Sigmoid colon (tissue), 7 donors: ENCODE data around the gene ASTL. TPM values are rescaled to one million over a fixed set of nuclear protein-coding genes. Genes with fewer than 3 reads are reported as not detected.
A peak's percentile ranks its signal among the peaks of the same experiment; 100 is the strongest.

Experiments used
- DNase-seq: peaks from one replicate; pipeline ENCODE4 v3.0.0-alpha.2; 2019
- H3K27ac ChIP-seq, 4 donors: fragments of 200-600 bp; sonication (generic); one replicate each; pipeline ENCODE4 v1.5.1; 2016 to 2019; ENCODE audit warnings: mild to moderate bottlenecking in 1 of 4
- H3K27me3 ChIP-seq, 3 donors: fragments of 200-600 bp; sonication (generic); one replicate each; pipeline ENCODE4 v1.5.1; 2019; ENCODE audit warnings: mild to moderate bottlenecking in 1 of 3
- H3K36me3 ChIP-seq, 4 donors: fragments of 200-600 bp; sonication (generic); one replicate each; pipeline ENCODE4 v1.5.1; 2016 to 2019
- H3K4me1 ChIP-seq, 4 donors: fragments of 200-600 bp; sonication (generic); one replicate each; pipeline ENCODE4 v1.5.1; 2017 to 2019
- H3K4me3 ChIP-seq, 4 donors: fragments of 200-600 bp; sonication (generic); one replicate each; pipeline ENCODE4 v1.5.1; 2017 to 2019; ENCODE audit warnings: mild to moderate bottlenecking in 2 of 4, moderate library complexity in 1 of 4
- H3K9me3 ChIP-seq, 4 donors: fragments of 200-600 bp in 3 of 4; sonication (generic) in 3 of 4; one replicate each; pipeline versions ENCODE4 v1.5.1 to v1.6.1; 2013 to 2019
- EP300 ChIP-seq, 4 donors: sonication (generic); formaldehyde crosslinking; IDR thresholded peaks; one replicate each; pipeline ENCODE4 v1.6.1; 2017; ENCODE audit warnings: antibody characterized with exemption in 4 of 4
- POLR2A ChIP-seq, 2 donors: fragments of 450-650 bp; IDR thresholded peaks; one replicate each; pipeline ENCODE4 v1.6.1; 2016; ENCODE audit warnings: antibody characterized with exemption in 2 of 2, mild to moderate bottlenecking in 2 of 2, moderate library complexity in 2 of 2
- POLR2AphosphoS5 ChIP-seq, 4 donors: sonication (generic); formaldehyde crosslinking; IDR thresholded peaks; one replicate each; pipeline ENCODE4 v1.6.1; 2017; ENCODE audit warnings: antibody characterized with exemption in 4 of 4
- WGBS, 2 donors: extraction: QIAGEN DNeasy Blood & Tissue Kit; methylation state at CpG; one replicate each; pipeline ENCODE4 v1.1.7; 2013; 5-methylcytosine and 5-hydroxymethylcytosine counted together
- intact Hi-C: fragments of 100-400 bp; cut with DNase I; formaldehyde crosslinking; loops from one replicate; pipeline ENCODE4 v1.15.1; 2023
- polyA plus RNA-seq, 3 donors: library from polyadenylated mRNA; stranded (reverse); fragments of 200-250 nt; gene quantifications; one replicate each; pipeline ENCODE4 v1.2.3, GENCODE V29; 2013
- total RNA-seq, 4 donors: library from RNA; depleted of rRNA; stranded (reverse); fragments of >200 nt; gene quantifications; one replicate each; pipeline ENCODE4 v1.1.0, GENCODE V29; 2016
- TF ChIP-seq, protein P1 (sequence below), 4 experiments: fragments of 450-650 bp in 3 of 4; fragments of 200-600 bp in 1 of 4; IDR thresholded peaks; one replicate each; pipeline ENCODE4 v1.5.1; 2016 to 2019; ENCODE audit warnings: antibody characterized with exemption in 4 of 4, mild to moderate bottlenecking in 3 of 4, moderate library complexity in 2 of 4
- donor health status: healthy with polysubstance abuse.
- donor health status: Bipolar disorder and iron deficiency.
- donor health status: healthy.

Gene ASTL
- total and polyA plus RNA-seq, 7 donors: 0.36 TPM; not detected in 6

DNA sequence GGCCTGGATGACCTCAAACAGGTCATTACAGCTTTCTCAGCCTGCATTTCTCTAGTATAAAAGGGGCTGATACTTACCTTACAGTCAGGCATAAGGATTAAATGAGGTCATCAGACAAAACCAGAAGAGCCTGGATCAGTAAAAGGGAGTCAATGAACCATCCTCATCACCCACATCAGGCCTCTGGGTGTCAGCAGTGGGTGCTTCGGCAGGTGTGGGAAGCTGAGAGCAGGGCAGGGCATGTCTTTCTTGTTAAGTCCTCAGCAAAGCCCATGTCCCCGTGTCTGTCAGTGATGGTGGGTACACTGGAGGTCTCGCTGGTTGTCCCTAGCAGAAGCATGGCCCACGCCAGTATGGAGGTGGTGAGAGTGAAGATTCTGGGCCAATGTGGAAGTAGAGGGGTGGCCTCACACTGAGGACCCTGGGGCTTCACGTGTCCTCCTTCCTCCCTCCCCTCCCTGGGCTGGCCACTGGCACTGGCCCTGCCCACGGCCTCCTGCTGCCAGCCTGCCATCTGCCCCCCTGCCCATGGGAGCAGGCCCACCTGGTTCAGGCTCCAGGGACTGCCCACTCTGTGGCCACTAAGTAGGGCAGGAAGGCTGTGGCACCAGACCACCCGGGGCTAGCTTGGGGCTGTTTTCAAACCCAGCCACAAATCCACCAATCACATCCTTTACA, 26.3 kb downstream of the ASTL start:
- Histone ChIP-seq H3K27me3 (peaks cover 15 to 27% (median 21%) of the 10 kb centered on the region in 3 donors), H3K9me3 (no peaks in the 10 kb centered on the region), H3K4me1 (peaks cover 0 to 23% (median 15%) of the 10 kb centered on the region in 4 donors), H3K4me3 (no peak overlapping the region), H3K36me3 (no peaks in the 10 kb centered on the region), H3K27ac (no peak overlapping the region)
- intact Hi-C loops: loop anchor here (10.0 kb wide), 1 partner anchor 87 kb away; no protein-coding TSS in a partner anchor
- 88 to 90% methylated on average over 7 of the region's 7 CpGs for WGBS, 2 donors
- DNase-seq: peak; percentile 54
- TF ChIP-seq POLR2AphosphoS5 (IDR thresholded peaks at IDR 0.05): no peak
- TF ChIP-seq EP300 (IDR thresholded peaks at IDR 0.05): no peak
- TF ChIP-seq, protein P1, sequence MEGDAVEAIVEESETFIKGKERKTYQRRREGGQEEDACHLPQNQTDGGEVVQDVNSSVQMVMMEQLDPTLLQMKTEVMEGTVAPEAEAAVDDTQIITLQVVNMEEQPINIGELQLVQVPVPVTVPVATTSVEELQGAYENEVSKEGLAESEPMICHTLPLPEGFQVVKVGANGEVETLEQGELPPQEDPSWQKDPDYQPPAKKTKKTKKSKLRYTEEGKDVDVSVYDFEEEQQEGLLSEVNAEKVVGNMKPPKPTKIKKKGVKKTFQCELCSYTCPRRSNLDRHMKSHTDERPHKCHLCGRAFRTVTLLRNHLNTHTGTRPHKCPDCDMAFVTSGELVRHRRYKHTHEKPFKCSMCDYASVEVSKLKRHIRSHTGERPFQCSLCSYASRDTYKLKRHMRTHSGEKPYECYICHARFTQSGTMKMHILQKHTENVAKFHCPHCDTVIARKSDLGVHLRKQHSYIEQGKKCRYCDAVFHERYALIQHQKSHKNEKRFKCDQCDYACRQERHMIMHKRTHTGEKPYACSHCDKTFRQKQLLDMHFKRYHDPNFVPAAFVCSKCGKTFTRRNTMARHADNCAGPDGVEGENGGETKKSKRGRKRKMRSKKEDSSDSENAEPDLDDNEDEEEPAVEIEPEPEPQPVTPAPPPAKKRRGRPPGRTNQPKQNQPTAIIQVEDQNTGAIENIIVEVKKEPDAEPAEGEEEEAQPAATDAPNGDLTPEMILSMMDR (IDR thresholded peaks at IDR 0.05): no peak
- no peak for TF ChIP-seq POLR2A (IDR thresholded peaks at IDR 0.05)

DNA sequence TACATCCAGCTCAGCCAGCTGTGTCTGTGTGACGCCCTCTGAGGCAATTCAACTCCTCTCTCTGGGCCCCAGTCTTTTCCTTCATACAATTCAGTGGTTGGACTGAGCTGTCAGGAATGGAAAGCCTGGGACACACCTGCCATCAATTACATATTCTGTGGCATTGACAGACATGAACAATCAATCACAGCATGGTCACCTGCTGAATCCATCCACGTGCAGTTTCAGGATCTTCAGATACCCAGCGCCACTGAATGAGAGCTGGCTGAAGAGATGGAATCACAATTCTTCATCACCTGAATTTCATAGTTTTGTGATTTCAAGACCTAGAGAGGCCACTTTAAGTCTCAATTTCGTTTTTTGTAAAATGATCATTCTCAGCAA, 27.1 kb downstream of the ASTL start:
- H3K27me3 ChIP-seq: peaks cover 8 to 20% (median 14%) of the 10 kb centered on the region in 3 donors
- WGBS, 2 donors: 72 to 82% methylated on average over 4 of the region's 4 CpGs
- intact Hi-C loops: loop anchor here (10.0 kb wide), 1 partner anchor 86 kb away; no protein-coding TSS in a partner anchor
- H3K4me3 ChIP-seq: no peak overlapping the region
- no peaks in the 10 kb centered on the region for H3K36me3 ChIP-seq
- peak; percentile 19 for DNase-seq
- H3K4me1 ChIP-seq: peaks cover 0 to 16% (median 8%) of the 10 kb centered on the region in 4 donors
- TF ChIP-seq POLR2A (IDR thresholded peaks at IDR 0.05): no peak
- H3K27ac ChIP-seq: no peak overlapping the region
- H3K9me3 ChIP-seq: peaks cover 0 to under 1% (median 0%) of the 10 kb centered on the region in 4 donors

GRCh38 chr2:96110621-96111256, 27.6 kb downstream of the ASTL start:
- TF ChIP-seq, protein P1 (IDR thresholded peaks at IDR 0.05): no peak
- TF ChIP-seq POLR2A (IDR thresholded peaks at IDR 0.05) (no peak), EP300 (IDR thresholded peaks at IDR 0.05) (no peak), POLR2AphosphoS5 (IDR thresholded peaks at IDR 0.05) (no peak)
- Histone ChIP-seq H3K9me3 (peaks cover 0 to 6% (median 1%) of the 10 kb centered on the region in 4 donors), H3K27me3 (peaks cover 3 to 15% (median 8%) of the 10 kb centered on the region in 3 donors), H3K36me3 (no peaks in the 10 kb centered on the region), H3K27ac (no peak overlapping the region), H3K4me1 (peaks cover 0 to 11% (median 4%) of the 10 kb centered on the region in 4 donors), H3K4me3 (no peak overlapping the region)
- intact Hi-C loops: loop anchor here (10.0 kb wide), 1 partner anchor 86 kb away; no protein-coding TSS in a partner anchor
- 83 to 89% methylated on average over 13 of the region's 13 CpGs for WGBS, 2 donors
- DNase-seq: peak; percentile 56

GRCh38 chr2:96109931-96110511, 28.3 kb downstream of the ASTL start:
- Histone ChIP-seq H3K36me3 (no peaks in the 10 kb centered on the region), H3K9me3 (peaks cover 0 to 13% (median 7%) of the 10 kb centered on the region in 4 donors), H3K4me3 (no peak overlapping the region), H3K27ac (no peak overlapping the region), H3K27me3 (peaks cover 0 to 8% (median 1%) of the 10 kb centered on the region in 3 donors), H3K4me1 (peaks cover 0 to 11% (median 3%) of the 10 kb centered on the region in 4 donors)
- peak; percentile 47 for DNase-seq
- intact Hi-C loops: loop anchor here (10.0 kb wide), 1 partner anchor 85 kb away; no protein-coding TSS in a partner anchor
- no peak for TF ChIP-seq EP300 (IDR thresholded peaks at IDR 0.05)
- TF ChIP-seq POLR2AphosphoS5 (IDR thresholded peaks at IDR 0.05): no peak
- no peak for TF ChIP-seq POLR2A (IDR thresholded peaks at IDR 0.05)
- TF ChIP-seq, protein P1 (IDR thresholded peaks at IDR 0.05): no peak
- 93 to 94% methylated on average over 3 of the region's 3 CpGs for WGBS, 2 donors

DNA sequence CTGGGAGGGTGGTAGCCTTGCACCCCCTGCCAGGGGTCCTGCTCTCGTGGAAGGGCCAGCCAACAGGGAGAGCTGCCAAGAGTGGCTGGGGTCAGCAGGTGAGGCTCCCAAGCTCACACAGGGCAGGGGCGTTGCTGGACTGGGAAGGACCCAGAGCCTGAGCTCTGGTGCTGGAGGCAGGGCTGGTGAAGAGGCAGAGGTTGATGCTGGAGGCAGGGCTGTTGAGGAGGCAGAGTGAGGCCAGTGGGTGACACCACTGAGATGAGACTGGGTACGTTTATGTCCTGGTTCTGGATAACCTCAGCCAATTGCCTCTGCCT, 29.0 kb downstream of the ASTL start:
- Histone ChIP-seq H3K36me3 (no peaks in the 10 kb centered on the region), H3K9me3 (peaks cover 0 to 18% (median 7%) of the 10 kb centered on the region in 4 donors), H3K4me1 (peaks cover 0 to 11% (median 3%) of the 10 kb centered on the region in 4 donors), H3K27ac (peak overlapping the region in 2 of 4 donors; percentile 17 to 26), H3K4me3 (no peak overlapping the region), H3K27me3 (peaks cover 0 to 5% (median 0%) of the 10 kb centered on the region in 3 donors)
- intact Hi-C loops: no loop called here
- no peak for TF ChIP-seq POLR2AphosphoS5 (IDR thresholded peaks at IDR 0.05)
- TF ChIP-seq, protein P1 (IDR thresholded peaks at IDR 0.05): no peak
- TF ChIP-seq POLR2A (IDR thresholded peaks at IDR 0.05): no peak
- no peak for TF ChIP-seq EP300 (IDR thresholded peaks at IDR 0.05)
- DNase-seq: peak; percentile 64
- WGBS, 2 donors: 70 to 72% methylated on average over 3 of the region's 3 CpGs
